PC-3 (cell line): ENCODE measurements around the gene CTNNA2.

ENCODE experiments used
- CTCF ChIP-seq: fragments of 300-600 bp; sonication (generic); conservative IDR thresholded peaks from 2 replicates; pipeline ENCODE4 v1.5.1; 2017; ENCODE audit warnings: antibody characterized with exemption, low read depth, mild to moderate bottlenecking, low read length
- EZH2phosphoT487 ChIP-seq: fragments of 300-600 bp; sonication (generic); IDR thresholded peaks from 2 replicates; pipeline ENCODE4 v1.6.1; 2018; ENCODE audit warnings: mild to moderate bottlenecking, antibody characterized with exemption, low read length, borderline replicate concordance

GRCh38 chr2:80624062-80624461, 1111.2 kb downstream of the CTNNA2 start:
- TF ChIP-seq CTCF (no peak), EZH2phosphoT487 (no peak)
